Astrocyte of the cerebellum (primary cell): ENCODE measurements around the gene IFIT3.
"Not testable (repeated sequence)": the region's sequence is repeated elsewhere in the genome, so short reads cannot be mapped to it uniquely, and the experiment has no call there.

Source experiments
- DNase-seq: peaks from one replicate; pipeline ENCODE4 v3.0.0-alpha.2; 2011; ENCODE audit warnings: low read depth
- H3K4me3 ChIP-seq: 2 replicates; pipeline ENCODE4 v1.5.1; 2011; ENCODE audit warnings: mild to moderate bottlenecking, low read depth, low read length, moderate library complexity
- CTCF ChIP-seq: IDR thresholded peaks from 2 replicates; pipeline ENCODE4 v1.5.1; 2012; ENCODE audit warnings: low read length, low read depth, moderate library complexity, mild to moderate bottlenecking; ENCODE audit errors: missing control alignments
- in situ Hi-C: cut with HindIII; loops from 2 replicates; pipeline ENCODE4 v1.10.0; 2017; ENCODE audit warnings: low sequenced_read_pairs

IFIT3 gene

GRCh38 chr10:89314676-89315075 lies 13.1 kb upstream of the IFIT3 start:
- no peak overlapping the region for H3K4me3 ChIP-seq
- DNase-seq = no peak
- in situ Hi-C loops = no loop called here
- no peak for TF ChIP-seq CTCF

GRCh38 chr10:89318047-89318446 lies 9.8 kb upstream of the IFIT3 start:
- DNase-seq, H3K4me3 ChIP-seq, in situ Hi-C loops: not testable (repeated sequence)

GRCh38 chr10:89325081-89325480 lies 2.7 kb upstream of the IFIT3 start:
- DNase-seq, H3K4me3 ChIP-seq, in situ Hi-C loops: not testable (repeated sequence)

- H3K4me3 ChIP-seq, DNase-seq, in situ Hi-C loops: not testable (repeated sequence)
These were observed 1.9 kb upstream of the IFIT3 start for GRCh38 chr10:89325856-89326255.

GRCh38 chr10:89329151-89329550 lies 1.4 kb downstream of the IFIT3 start:
- DNase-seq = no peak
- no peak for TF ChIP-seq CTCF
- in situ Hi-C loops = no loop called here
- H3K4me3 ChIP-seq = no peak overlapping the region

- in situ Hi-C loops, H3K4me3 ChIP-seq, DNase-seq: not testable (repeated sequence)
These were observed 2.2 kb downstream of the IFIT3 start for GRCh38 chr10:89330014-89330413.

GRCh38 chr10:89330537-89331212 lies 2.9 kb downstream of the IFIT3 start:
- no peak overlapping the region for H3K4me3 ChIP-seq
- no peak for TF ChIP-seq CTCF
- in situ Hi-C loops = no loop called here
- DNase-seq = no peak

GRCh38 chr10:89331487-89332122 lies 3.8 kb downstream of the IFIT3 start:
- DNase-seq, in situ Hi-C loops, H3K4me3 ChIP-seq: not testable (repeated sequence)

GRCh38 chr10:89332123-89332633 lies 4.4 kb downstream of the IFIT3 start:
- peak overlapping the region; percentile 19 for H3K4me3 ChIP-seq
- in situ Hi-C loops = no loop called here
- no peak for TF ChIP-seq CTCF
- DNase-seq = peak; percentile 57
